Frontal cortex (tissue), 4 donors: ENCODE data around the gene ARHGEF25. TPM values are rescaled to one million over a fixed set of nuclear protein-coding genes. Genes with fewer than 3 reads are reported as not detected.

Source experiments
- DNase-seq, 2 donors: peaks; one replicate each; pipeline ENCODE4 v3.0.0; 2012; ENCODE audit warnings: low spot score in 2 of 2
- FAIRE-seq: peaks from 2 replicates; lab custom pipeline; 2012; peaks lifted over from hg19 to GRCh38; lab: Jason Lieb, UNC
- total RNA-seq: library from RNA; depleted of rRNA; stranded (reverse); fragments of >200 nt; gene quantifications from one replicate; pipeline ENCODE4 v1.2.3, GENCODE V29; 2014
- donor health status: control.
- donor health status: control.
- donor health status: control.

The ARHGEF25 gene
- total RNA-seq, 1 donor from 2014 or later = 38.3 TPM

- DNase-seq = peak in 1 of 2 donors; percentile 16
- FAIRE-seq = no peak
These were observed 8.4 kb downstream of the ARHGEF25 start for GRCh38 chr12:57619434-57620244.

- FAIRE-seq = no peak
- DNase-seq = peak in 1 of 2 donors; percentile 31
These were observed 9.2 kb downstream of the ARHGEF25 start for GRCh38 chr12:57620245-57620935.

DNA sequence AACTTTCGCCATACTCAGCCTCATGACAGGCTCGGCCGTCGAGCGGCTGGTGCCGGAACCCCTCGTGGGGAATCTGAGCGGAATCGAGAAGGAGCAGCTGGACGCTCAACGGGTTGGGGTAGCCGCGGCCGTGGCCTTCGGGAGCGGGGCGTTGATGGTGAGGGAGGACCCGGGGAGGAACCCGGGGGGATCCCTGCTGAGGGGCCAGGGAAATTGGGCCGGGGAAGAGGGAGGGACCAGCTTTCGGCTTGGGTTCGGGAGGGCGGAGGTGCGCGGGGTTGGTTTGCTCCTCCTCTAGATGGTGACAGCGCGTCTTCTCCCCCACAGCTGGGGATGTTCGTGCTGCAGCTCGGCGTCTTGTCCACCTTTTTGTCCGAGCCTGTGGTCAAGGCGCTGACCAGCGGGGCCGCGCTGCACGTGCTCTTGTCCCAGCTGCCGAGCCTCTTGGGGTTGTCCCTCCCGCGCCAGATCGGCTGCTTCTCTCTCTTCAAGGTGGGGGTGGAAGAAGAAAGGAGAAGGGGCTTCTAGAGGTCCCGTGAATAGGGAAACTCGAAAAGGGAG lies 9.8 kb downstream of the ARHGEF25 start:
- FAIRE-seq = no peak
- DNase-seq = peak in 1 of 2 donors; percentile 37

DNA sequence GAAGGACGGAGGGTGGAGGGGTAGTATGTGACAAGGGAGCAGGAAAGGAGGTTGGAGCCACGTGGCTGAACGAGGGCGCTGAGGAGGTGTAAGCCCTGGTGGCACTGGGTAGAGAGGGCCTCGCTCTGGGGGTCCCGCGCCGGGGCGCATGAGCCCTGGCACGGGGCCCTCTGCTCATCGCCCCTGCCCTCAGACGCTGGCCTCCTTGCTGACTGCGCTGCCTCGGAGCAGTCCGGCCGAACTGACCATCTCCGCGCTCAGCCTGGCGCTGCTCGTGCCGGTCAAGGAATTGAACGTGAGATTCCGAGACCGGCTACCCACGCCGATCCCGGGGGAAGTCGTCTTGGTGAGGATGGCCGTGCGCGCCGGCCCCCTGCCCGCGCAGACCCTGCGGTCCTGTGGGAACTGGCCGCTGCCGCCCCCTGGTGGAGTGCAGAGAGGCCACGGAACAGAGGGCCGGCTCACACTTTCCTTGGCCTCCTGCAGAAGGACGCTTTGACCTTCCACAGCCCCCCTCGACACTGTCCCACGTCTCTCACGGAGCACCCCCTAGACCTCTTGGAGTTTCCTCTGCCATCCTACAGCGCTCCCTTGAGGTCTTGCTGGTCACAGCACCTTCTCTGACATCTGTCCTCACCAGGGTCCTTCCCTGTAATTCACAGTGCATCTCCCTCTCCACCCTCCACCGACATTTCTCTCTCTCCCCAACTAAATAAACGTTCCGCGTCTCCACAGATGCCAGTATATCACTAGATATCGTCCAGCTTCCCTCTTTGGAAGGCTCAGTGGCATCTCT lies 10.5 kb downstream of the ARHGEF25 start:
- DNase-seq (peak; percentile 82 to 88), FAIRE-seq (no peak)

DNA sequence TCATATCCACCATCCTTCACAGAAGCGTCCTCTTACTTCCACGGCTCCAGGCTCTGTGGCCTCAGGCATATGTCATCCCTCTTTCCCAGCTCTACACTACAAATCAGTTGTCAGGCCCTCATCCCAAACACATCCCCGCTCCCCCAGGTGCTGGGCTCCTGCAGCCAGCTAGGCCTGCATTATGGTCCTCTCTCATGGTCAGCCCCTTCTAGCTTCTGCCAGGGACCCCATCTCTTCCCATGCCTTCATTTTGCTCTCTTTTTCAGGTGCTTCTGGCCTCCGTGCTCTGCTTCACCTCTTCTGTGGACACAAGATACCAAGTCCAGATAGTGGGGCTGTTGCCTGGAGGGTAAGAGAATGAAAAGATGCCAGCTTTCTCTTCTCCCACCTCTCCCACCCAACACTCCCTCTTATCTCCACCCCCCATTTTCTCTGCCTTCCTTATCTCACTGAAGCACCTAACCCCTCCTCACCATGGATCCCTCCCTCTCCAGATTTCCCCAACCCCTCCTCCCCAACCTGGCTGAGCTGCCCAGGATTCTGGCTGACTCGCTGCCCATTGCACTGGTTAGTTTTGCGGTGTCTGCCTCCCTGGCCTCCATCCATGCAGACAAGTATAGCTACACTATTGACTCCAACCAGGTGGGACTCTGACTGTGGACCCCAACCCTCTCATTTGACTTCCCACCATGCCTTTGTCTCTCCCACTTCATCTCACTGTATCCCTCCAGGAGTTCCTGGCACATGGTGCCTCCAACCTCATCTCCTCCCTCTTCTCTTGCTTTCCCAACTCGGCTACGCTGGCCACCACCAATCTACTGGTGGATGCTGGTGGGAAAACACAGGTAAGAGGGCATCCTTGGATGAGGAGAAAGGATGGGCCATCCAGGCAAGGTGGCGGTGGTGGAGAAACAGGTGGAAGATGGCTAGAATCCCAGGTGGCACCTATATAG lies 11.3 kb downstream of the ARHGEF25 start:
- no peak for DNase-seq
- FAIRE-seq = no peak

DNA sequence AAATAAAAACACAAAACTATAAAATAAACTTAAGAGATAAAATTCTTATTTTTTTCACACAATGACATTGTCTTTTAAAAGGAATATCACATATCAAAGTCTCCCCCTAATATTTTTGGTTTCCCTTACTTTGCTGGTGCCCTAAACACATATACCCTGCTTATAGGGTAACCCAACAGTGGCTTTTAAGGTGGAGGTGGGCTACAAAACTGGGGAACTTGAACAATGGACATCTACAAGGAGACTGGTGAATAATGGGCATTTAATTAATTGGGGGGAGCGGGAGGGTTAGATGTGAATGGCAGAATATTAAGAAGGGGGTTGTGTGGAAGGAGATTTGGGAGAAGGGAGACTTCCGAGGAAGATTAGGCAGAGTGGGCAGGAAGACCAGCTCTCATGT lies 12.2 kb downstream of the ARHGEF25 start:
- DNase-seq (no peak), FAIRE-seq (no peak)

GRCh38 chr12:57623811-57624390 lies 12.7 kb downstream of the ARHGEF25 start:
- no peak for DNase-seq
- FAIRE-seq = no peak

GRCh38 chr12:57624441-57625220 lies 13.4 kb downstream of the ARHGEF25 start:
- FAIRE-seq (no peak), DNase-seq (no peak)

DNA sequence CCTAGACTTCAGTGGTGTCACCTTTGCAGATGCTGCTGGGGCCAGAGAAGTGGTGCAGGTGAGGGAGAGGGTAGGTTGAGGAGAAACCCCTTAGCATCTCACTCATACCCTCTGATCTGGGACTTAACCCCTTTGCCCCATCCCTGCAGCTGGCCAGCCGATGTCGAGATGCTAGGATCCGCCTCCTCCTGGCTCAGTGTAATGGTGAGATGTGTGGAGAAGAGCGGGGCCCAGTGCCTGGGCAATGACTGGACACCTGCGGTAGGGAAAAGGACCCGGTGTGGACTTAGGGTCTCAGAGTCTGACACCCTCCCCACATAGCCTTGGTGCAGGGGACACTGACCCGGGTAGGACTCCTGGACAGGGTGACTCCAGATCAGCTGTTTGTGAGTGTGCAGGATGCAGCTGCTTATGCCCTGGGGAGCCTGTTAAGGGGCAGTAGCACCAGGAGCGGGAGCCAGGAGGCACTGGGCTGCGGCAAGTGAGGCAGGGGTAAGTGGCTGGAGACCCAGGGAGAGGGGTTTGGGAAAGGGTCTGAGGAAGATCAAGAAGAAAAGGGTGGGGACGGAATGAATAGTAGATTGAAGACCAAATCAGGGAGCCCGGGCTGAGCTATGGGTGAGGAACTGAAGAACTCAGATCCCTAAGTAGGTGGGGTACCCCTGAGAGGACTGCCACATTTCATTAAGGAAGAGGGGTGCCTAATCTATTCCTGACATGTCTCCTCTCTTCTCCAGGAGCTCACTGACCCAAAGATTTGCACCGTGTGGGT lies 14.2 kb downstream of the ARHGEF25 start:
- FAIRE-seq (no peak), DNase-seq (no peak)

DNA sequence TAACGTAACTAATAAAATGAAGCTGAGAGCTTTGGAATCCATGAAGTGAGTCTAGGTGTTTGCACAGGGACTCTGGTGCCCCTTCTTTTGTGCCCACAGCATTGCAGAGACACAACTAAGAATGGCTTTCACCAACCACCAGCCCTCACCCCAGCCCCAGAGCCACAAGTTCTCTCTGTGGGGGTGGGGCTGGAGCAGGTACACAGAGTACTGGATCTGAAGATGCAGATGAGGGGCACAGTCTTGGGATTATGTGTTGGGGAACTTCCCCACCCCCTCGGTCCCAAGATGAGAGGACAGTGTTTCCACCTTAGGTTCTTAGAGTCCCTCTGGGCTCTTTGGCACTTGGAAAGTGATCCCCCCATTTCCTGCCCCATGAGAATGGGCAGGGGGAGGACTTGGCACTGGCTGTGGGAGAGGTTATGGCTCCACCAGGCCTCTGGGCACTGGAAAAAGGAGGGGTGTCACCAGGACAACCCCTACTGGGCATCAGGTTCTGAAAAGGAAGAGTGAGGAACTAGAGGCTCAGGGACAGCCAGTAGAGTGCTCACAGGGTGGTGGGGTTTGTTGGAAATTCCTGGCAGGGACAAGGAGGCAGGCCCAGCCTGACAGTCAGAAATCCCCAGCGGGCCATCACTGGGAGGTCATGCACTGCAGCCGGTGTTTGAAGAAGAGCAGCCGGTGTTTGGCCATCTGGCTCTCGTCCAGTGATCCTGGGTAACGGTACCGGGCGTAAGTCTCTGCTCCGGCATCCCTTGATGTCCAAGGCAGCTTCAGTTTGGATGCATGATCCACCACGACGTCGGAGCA lies 15.1 kb downstream of the ARHGEF25 start:
- DNase-seq = no peak
- FAIRE-seq = no peak

GRCh38 chr12:57626921-57627445 lies 15.7 kb downstream of the ARHGEF25 start:
- no peak for FAIRE-seq
- DNase-seq = no peak

DNA sequence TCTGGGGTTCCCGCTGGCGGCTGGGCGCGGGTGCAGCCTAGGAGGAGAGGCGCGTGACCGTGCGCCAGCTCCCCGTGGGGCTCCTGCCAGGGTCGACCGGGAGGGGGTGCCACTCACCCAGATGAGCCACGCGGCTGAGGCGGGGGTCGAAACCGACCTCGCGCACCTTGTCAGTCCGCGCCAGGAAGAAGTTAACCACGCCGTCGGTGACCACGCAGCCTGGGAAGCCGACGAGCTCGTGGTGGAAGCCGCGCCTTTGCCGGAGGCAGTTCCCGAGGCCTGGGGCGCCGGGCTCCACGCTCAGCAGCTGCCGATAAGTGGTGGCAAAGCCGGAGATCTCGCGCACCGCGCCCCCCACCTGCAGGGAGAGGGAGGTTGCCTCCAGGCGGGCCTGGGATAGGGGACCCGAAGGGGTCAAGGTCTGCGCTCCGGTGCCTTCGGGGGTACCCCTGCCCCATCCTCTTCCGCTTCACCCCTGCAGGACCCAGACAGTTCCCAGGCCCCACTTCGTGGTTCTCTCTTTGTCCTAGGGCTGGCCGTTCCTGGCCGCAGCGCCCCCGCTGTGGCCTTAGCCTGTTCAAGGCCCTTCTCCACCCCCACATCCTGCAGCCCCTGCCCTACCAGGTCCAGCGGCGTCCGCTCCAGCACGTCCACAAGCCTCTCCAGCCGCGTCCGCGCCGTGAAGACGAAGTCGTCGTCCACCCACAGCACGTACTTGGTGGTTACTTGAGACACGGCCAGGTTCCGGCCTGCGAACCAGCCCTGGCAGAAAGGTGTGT lies 16.5 kb downstream of the ARHGEF25 start:
- FAIRE-seq = no peak
- no peak for DNase-seq

DNA sequence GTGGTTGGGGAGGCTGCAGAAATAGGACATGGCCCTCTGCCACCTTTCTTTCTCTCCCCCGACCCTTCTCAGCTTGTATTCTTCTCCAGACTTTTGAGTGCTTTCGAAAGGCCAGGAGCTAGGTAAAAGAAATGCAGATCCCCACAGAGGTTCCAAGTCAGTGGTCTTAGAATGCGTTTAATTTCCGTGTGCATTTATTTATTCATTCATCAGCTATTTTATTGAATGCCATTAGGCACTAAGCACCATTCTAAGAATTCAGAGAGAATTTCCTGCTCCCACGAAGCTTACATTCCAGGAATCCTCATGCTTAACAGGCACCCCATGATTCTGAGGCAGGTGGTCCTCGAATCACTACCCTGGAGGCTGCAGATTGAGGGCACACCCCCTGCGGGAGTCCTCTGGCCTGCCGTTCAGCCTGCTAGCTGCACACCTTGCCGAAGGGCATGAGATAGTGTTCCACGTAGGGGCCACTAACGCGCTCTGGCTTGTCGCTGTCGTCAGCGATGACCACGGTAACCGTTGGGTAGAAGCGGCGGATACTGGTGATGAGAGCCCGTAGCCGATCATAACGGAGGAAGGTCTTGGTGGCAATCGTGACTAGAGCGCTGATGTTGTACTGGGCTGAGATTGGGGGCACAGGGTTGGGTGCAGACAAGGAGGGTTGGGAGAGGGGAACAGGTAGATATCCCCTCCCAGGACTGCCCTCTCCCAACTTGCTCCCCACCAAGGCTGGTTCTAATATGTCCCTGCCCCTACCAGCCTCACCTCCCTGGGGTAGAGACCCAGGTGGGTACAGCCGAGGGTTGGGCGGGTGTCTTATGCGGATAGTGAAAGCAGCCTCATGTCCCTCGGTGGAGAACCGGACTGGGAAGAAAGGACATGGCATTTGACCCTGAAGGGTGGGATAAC lies 17.3 kb downstream of the ARHGEF25 start:
- DNase-seq = no peak

DNA sequence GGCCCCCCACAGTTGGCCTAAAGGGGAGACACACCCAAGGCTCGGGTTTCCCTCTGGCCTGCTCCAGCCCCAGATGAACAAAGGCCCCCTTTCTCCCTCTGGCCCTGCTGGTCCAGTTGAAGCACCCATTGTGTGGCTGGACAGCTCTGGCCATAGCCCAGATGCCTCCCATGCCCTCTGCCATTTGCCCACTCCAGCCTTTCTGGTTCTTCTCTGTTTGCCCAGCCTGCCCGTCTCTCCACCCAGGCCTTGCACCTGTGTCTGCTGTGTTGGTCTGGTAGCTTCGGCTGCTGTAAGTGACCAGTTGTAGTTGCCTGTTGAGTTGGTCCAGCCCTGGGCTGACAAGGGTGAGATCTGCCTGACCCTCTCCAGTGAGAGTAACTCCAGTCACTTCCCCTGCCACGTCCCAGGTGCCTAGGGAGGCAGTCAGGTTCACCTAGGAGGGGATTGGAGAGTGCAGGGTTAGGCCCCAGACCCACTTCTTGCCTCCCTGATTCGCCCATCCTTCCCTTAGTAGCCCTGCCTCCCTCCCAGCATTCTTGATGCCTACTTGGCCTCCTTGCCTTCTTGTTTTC lies 18.7 kb downstream of the ARHGEF25 start:
- no peak for FAIRE-seq
- peak; percentile 59 to 78 for DNase-seq

More for the DNA sequence above, 17.3 kb downstream of the ARHGEF25 start:
- FAIRE-seq = no peak
